Stimulated activated naive B cell treated with anti-CD40 and anti-IgM and Interleukin-4, amounts not matched to agents 10 μg/mL and 1 μg/mL and 100 μg/mL, for 72 hours (primary cell): ENCODE data around the gene RABL3.

Experiments used
- ATAC-seq, 2 donors: fragments of 150-1000 bp; cut with Tn5 transposase; replicated peaks; 2 replicates each; pipeline ENCODE4 v1.10.0; 2021; ENCODE audit warnings: moderate library complexity in 1 of 2
- DNase-seq: peaks from one replicate; pipeline ENCODE4 v3.0.0; 2021
- H3K27ac Mint-ChIP-seq: one replicate; pipeline ENCODE4 v1.8.0; 2022; ENCODE audit warnings: mild to moderate bottlenecking, mixed read lengths
- H3K27me3 Mint-ChIP-seq, 2 donors: one replicate each; pipeline ENCODE4 v1.8.0; 2022; ENCODE audit warnings: mixed read lengths in 2 of 2
- H3K36me3 Mint-ChIP-seq, 2 donors: one replicate each; pipeline ENCODE4 v1.8.0; 2022; ENCODE audit warnings: mixed read lengths in 2 of 2, mild to moderate bottlenecking in 1 of 2
- H3K4me1 Mint-ChIP-seq, 2 donors: one replicate each; pipeline ENCODE4 v1.8.0; 2022; ENCODE audit warnings: mixed read lengths in 2 of 2, mild to moderate bottlenecking in 1 of 2
- H3K4me3 Mint-ChIP-seq, 2 donors: one replicate each; pipeline ENCODE4 v1.8.0; 2022; ENCODE audit warnings: mild to moderate bottlenecking in 2 of 2, mixed read lengths in 2 of 2, moderate library complexity in 1 of 2
- H3K9me3 Mint-ChIP-seq, 2 donors: one replicate each; pipeline ENCODE4 v1.8.0; 2022; ENCODE audit warnings: mixed read lengths in 2 of 2, mild to moderate bottlenecking in 1 of 2

Gene RABL3

GRCh38 chr3:120661106-120661905 lies 81.0 kb downstream of the RABL3 start:
- DNase-seq (no peak), ATAC-seq (no peak)
- peaks cover 0 to 6% of the 10 kb centered on the region in 2 donors for H3K36me3 Mint-ChIP-seq
- peaks cover 27 to 37% of the 10 kb centered on the region in 2 donors for H3K27me3 Mint-ChIP-seq
- H3K9me3 Mint-ChIP-seq: peaks cover 0 to 1% of the 10 kb centered on the region in 2 donors
- H3K4me1 Mint-ChIP-seq: peaks cover 4 to 7% of the 10 kb centered on the region in 2 donors
- no peak overlapping the region for H3K4me3 Mint-ChIP-seq
- no peak overlapping the region for H3K27ac Mint-ChIP-seq

GRCh38 chr3:120659834-120660233 lies 82.5 kb downstream of the RABL3 start:
- peaks cover 4 to 7% of the 10 kb centered on the region in 2 donors for H3K4me1 Mint-ChIP-seq
- H3K4me3 Mint-ChIP-seq: no peak overlapping the region

GRCh38 chr3:120659285-120659684 lies 83.0 kb downstream of the RABL3 start:
- peaks cover 0 to 3% of the 10 kb centered on the region in 2 donors for H3K9me3 Mint-ChIP-seq
- peaks cover 4 to 7% of the 10 kb centered on the region in 2 donors for H3K4me1 Mint-ChIP-seq
- peaks cover 19 to 27% of the 10 kb centered on the region in 2 donors for H3K27me3 Mint-ChIP-seq
- no peak for DNase-seq
- H3K36me3 Mint-ChIP-seq: peaks cover 0 to 6% of the 10 kb centered on the region in 2 donors
- no peak overlapping the region for H3K27ac Mint-ChIP-seq
- ATAC-seq: no peak
- no peak overlapping the region for H3K4me3 Mint-ChIP-seq

More at GRCh38 chr3:120659834-120660233, 82.5 kb downstream of the RABL3 start:
- H3K36me3 Mint-ChIP-seq: peaks cover 0 to 6% of the 10 kb centered on the region in 2 donors
- DNase-seq (no peak), ATAC-seq (no peak)
- peaks cover 21 to 26% of the 10 kb centered on the region in 2 donors for H3K27me3 Mint-ChIP-seq
- H3K27ac Mint-ChIP-seq: no peak overlapping the region
- peaks cover 0 to 1% of the 10 kb centered on the region in 2 donors for H3K9me3 Mint-ChIP-seq

- DNase-seq: no peak
- no peak overlapping the region for H3K4me3 Mint-ChIP-seq
- H3K36me3 Mint-ChIP-seq: no peaks in the 10 kb centered on the region
- H3K9me3 Mint-ChIP-seq: peaks cover 0 to 2% of the 10 kb centered on the region in 2 donors
- H3K27me3 Mint-ChIP-seq: peaks cover 0 to 6% of the 10 kb centered on the region in 2 donors
- H3K27ac Mint-ChIP-seq: no peak overlapping the region
- peaks cover 4 to 11% of the 10 kb centered on the region in 2 donors for H3K4me1 Mint-ChIP-seq
- no peak for ATAC-seq
Measured at GRCh38 chr3:120652896-120653545, 89.3 kb downstream of the RABL3 start.

- DNase-seq (no peak), ATAC-seq (no peak)
- Mint-ChIP-seq H3K4me3 (no peak overlapping the region), H3K4me1 (peaks cover 4 to 11% of the 10 kb centered on the region in 2 donors), H3K36me3 (no peaks in the 10 kb centered on the region), H3K9me3 (peaks cover 0 to 2% of the 10 kb centered on the region in 2 donors), H3K27ac (no peak overlapping the region), H3K27me3 (peaks cover 0 to 6% of the 10 kb centered on the region in 2 donors)
Measured at GRCh38 chr3:120652281-120652680, 90.0 kb downstream of the RABL3 start.

GRCh38 chr3:120650311-120650710 lies 92.0 kb downstream of the RABL3 start:
- Mint-ChIP-seq H3K36me3 (no peaks in the 10 kb centered on the region), H3K4me1 (peaks cover 4 to 11% of the 10 kb centered on the region in 2 donors), H3K4me3 (no peak overlapping the region), H3K9me3 (peaks cover 0 to 2% of the 10 kb centered on the region in 2 donors), H3K27me3 (peaks cover 0 to 6% of the 10 kb centered on the region in 2 donors), H3K27ac (peak overlapping the region; percentile 48)
- no peak for DNase-seq
- ATAC-seq: no peak

- peaks cover 4 to 11% of the 10 kb centered on the region in 2 donors for H3K4me1 Mint-ChIP-seq
- H3K9me3 Mint-ChIP-seq: peaks cover 0 to 2% of the 10 kb centered on the region in 2 donors
- H3K27me3 Mint-ChIP-seq: peaks cover 0 to 6% of the 10 kb centered on the region in 2 donors
- peak overlapping the region; percentile 48 for H3K27ac Mint-ChIP-seq
- no peak overlapping the region for H3K4me3 Mint-ChIP-seq
- ATAC-seq (peak; percentile 79 to 83), DNase-seq (no peak)
- no peaks in the 10 kb centered on the region for H3K36me3 Mint-ChIP-seq
Measured at GRCh38 chr3:120649830-120650233, 92.5 kb downstream of the RABL3 start.

- Mint-ChIP-seq H3K27me3 (no peaks in the 10 kb centered on the region), H3K27ac (no peak overlapping the region), H3K4me3 (no peak overlapping the region), H3K36me3 (no peaks in the 10 kb centered on the region), H3K9me3 (no peaks in the 10 kb centered on the region), H3K4me1 (peaks cover 4 to 11% of the 10 kb centered on the region in 2 donors)
- no peak for DNase-seq
- ATAC-seq: no peak
Measured at GRCh38 chr3:120648290-120648689, 94.0 kb downstream of the RABL3 start.

- ATAC-seq: no peak
- Mint-ChIP-seq H3K27me3 (no peaks in the 10 kb centered on the region), H3K4me3 (no peak overlapping the region), H3K4me1 (peaks cover 4 to 15% of the 10 kb centered on the region in 2 donors), H3K27ac (no peak overlapping the region), H3K36me3 (no peaks in the 10 kb centered on the region), H3K9me3 (no peaks in the 10 kb centered on the region)
- DNase-seq: no peak
Measured at GRCh38 chr3:120646771-120647432, 95.4 kb downstream of the RABL3 start.

GRCh38 chr3:120645083-120645845 lies 97.1 kb downstream of the RABL3 start:
- DNase-seq: no peak
- no peaks in the 10 kb centered on the region for H3K36me3 Mint-ChIP-seq
- peaks cover 4 to 13% of the 10 kb centered on the region in 2 donors for H3K4me1 Mint-ChIP-seq
- no peaks in the 10 kb centered on the region for H3K27me3 Mint-ChIP-seq
- no peak for ATAC-seq
- H3K4me3 Mint-ChIP-seq: no peak overlapping the region
- no peak overlapping the region for H3K27ac Mint-ChIP-seq
- H3K9me3 Mint-ChIP-seq: no peaks in the 10 kb centered on the region

- Mint-ChIP-seq H3K9me3 (peaks cover 3 to 4% of the 10 kb centered on the region in 2 donors), H3K4me1 (peaks cover 0 to 4% of the 10 kb centered on the region in 2 donors), H3K27ac (no peak overlapping the region), H3K27me3 (peaks cover 0 to 5% of the 10 kb centered on the region in 2 donors), H3K4me3 (no peak overlapping the region), H3K36me3 (no peaks in the 10 kb centered on the region)
- ATAC-seq (peak; percentile 65 to 72), DNase-seq (no peak)
Measured at GRCh38 chr3:120642368-120642948, 99.9 kb downstream of the RABL3 start.

GRCh38 chr3:120641696-120642246 lies 100.5 kb downstream of the RABL3 start:
- no peak overlapping the region for H3K4me3 Mint-ChIP-seq
- H3K27ac Mint-ChIP-seq: no peak overlapping the region
- no peak for DNase-seq

GRCh38 chr3:120640231-120640630 lies 102.1 kb downstream of the RABL3 start:
- H3K9me3 Mint-ChIP-seq: peaks cover 3 to 4% of the 10 kb centered on the region in 2 donors
- peaks cover 0 to 5% of the 10 kb centered on the region in 2 donors for H3K27me3 Mint-ChIP-seq
- peaks cover 0 to 4% of the 10 kb centered on the region in 2 donors for H3K4me1 Mint-ChIP-seq
- DNase-seq (no peak), ATAC-seq (no peak)
- no peak overlapping the region for H3K4me3 Mint-ChIP-seq
- no peak overlapping the region for H3K27ac Mint-ChIP-seq
- no peaks in the 10 kb centered on the region for H3K36me3 Mint-ChIP-seq

More at GRCh38 chr3:120641696-120642246, 100.5 kb downstream of the RABL3 start:
- H3K36me3 Mint-ChIP-seq: no peaks in the 10 kb centered on the region
- peaks cover 3 to 4% of the 10 kb centered on the region in 2 donors for H3K9me3 Mint-ChIP-seq
- H3K4me1 Mint-ChIP-seq: peaks cover 0 to 4% of the 10 kb centered on the region in 2 donors
- ATAC-seq: no peak
- peaks cover 0 to 5% of the 10 kb centered on the region in 2 donors for H3K27me3 Mint-ChIP-seq
